HFFc6 (cell line): Measurements from ENCODE around the gene SULT1C4. TPM values are rescaled to one million over a fixed set of nuclear protein-coding genes. Genes with fewer than 3 reads are reported as not detected.
"Not testable (repeated sequence)": the region's sequence is repeated elsewhere in the genome, so short reads cannot be mapped to it uniquely, and the experiment has no call there.

ENCODE experiments used
- DNase-seq: peaks from one replicate; pipeline ENCODE4 v3.0.0-alpha.2; 2018
- H3K27ac Mint-ChIP-seq: 2 replicates; pipeline ENCODE4 v1.8.0; 2020; ENCODE audit warnings: mild to moderate bottlenecking, mixed read lengths
- H3K27me3 Mint-ChIP-seq: 2 replicates; pipeline ENCODE4 v1.8.0; 2021; ENCODE audit warnings: mild to moderate bottlenecking, moderate library complexity, mixed read lengths; ENCODE audit not compliant: insufficient read depth
- H3K36me3 Mint-ChIP-seq: 2 replicates; pipeline ENCODE4 v1.8.0; 2021; ENCODE audit warnings: low read depth, mixed read lengths
- H3K4me1 Mint-ChIP-seq: 2 replicates; pipeline ENCODE4 v1.8.0; 2020; ENCODE audit warnings: low read depth, mixed read lengths
- H3K4me3 Mint-ChIP-seq: 2 replicates; pipeline ENCODE4 v1.8.0; 2020; ENCODE audit warnings: mild to moderate bottlenecking, moderate library complexity, mixed read lengths
- H3K9me3 Mint-ChIP-seq: 2 replicates; pipeline ENCODE4 v1.8.0; 2020; ENCODE audit warnings: mild to moderate bottlenecking, mixed read lengths
- total RNA-seq, 6 experiments: library from RNA; stranded (reverse); fragmentation: NEBNext Ultra II Directional; extraction: Animal tissue kit (Norgen Biotek cat#: 25700); gene quantifications; 2 replicates in 1 of 6; 3 replicates in 5 of 6; pipeline ENCODE4 v1.2.3, GENCODE V29; 2021
- TF ChIP-seq, protein P1 (sequence below): fragments of 200-600 bp; sonication (generic); IDR thresholded peaks from 2 replicates; pipeline ENCODE4 v1.5.0; 2021; ENCODE audit warnings: antibody characterized with exemption, mild to moderate bottlenecking

The SULT1C4 gene
- total RNA-seq, 6 experiments from 2014 or later = not detected

- TF ChIP-seq, protein P1, sequence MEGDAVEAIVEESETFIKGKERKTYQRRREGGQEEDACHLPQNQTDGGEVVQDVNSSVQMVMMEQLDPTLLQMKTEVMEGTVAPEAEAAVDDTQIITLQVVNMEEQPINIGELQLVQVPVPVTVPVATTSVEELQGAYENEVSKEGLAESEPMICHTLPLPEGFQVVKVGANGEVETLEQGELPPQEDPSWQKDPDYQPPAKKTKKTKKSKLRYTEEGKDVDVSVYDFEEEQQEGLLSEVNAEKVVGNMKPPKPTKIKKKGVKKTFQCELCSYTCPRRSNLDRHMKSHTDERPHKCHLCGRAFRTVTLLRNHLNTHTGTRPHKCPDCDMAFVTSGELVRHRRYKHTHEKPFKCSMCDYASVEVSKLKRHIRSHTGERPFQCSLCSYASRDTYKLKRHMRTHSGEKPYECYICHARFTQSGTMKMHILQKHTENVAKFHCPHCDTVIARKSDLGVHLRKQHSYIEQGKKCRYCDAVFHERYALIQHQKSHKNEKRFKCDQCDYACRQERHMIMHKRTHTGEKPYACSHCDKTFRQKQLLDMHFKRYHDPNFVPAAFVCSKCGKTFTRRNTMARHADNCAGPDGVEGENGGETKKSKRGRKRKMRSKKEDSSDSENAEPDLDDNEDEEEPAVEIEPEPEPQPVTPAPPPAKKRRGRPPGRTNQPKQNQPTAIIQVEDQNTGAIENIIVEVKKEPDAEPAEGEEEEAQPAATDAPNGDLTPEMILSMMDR = no peak
- Mint-ChIP-seq H3K4me1 (peaks cover 13% of the 10 kb centered on the region), H3K27ac (no peak overlapping the region), H3K4me3 (no peak overlapping the region), H3K27me3 (peaks cover 5% of the 10 kb centered on the region; the same call in 1 of the 2 replicates), H3K36me3 (no peaks in the 10 kb centered on the region), H3K9me3 (no peaks in the 10 kb centered on the region)
- DNase-seq = no peak
These were observed 45.3 kb downstream of the SULT1C4 start for GRCh38 chr2:108423067-108423466.

DNA sequence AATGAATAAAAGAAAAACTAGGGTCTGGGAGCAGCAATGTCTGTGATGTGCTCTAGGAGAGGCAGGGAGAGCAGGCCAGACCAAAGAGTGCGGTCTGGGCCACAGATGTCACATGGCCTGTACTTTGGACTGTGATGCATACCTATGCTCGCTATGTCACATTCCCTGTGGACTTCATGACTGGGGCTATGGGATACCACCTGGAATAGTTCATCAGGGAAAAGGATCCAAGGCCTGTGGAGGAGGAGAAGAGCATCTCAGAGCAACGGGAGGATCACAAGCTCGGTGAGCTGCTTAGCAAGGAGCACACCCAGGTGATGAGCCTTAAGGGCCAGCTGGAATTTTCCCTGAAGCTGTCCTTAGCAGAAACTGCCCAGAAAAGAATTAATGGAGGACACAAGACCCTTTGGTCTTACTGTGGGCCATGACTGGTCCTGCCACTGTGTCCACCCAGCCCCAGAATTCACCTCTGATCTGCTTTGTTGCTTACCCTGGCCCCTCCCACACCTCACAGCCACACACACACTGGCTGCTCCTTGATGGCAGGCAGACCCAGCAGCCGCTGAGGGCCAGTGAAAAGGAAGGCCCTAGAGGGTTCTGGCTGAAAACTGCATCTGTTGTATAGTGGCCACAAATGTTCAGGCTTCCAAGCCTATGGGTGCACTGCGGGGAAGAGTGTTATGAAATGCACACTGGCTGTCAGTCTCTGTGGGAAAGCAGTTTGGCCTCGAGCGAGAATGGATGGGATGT lies 45.9 kb downstream of the SULT1C4 start:
- no peak for DNase-seq
- Mint-ChIP-seq H3K4me3 (no peak overlapping the region), H3K27ac (no peak overlapping the region), H3K9me3 (no peaks in the 10 kb centered on the region), H3K36me3 (no peaks in the 10 kb centered on the region), H3K4me1 (peaks cover 13% of the 10 kb centered on the region), H3K27me3 (peaks cover 3% of the 10 kb centered on the region; the same call in 1 of the 2 replicates)
- TF ChIP-seq, protein P1 = no peak

GRCh38 chr2:108428286-108429009 lies 50.7 kb downstream of the SULT1C4 start:
- H3K4me1 Mint-ChIP-seq = peaks cover 1% of the 10 kb centered on the region; the same call in 1 of the 2 replicates
- no peaks in the 10 kb centered on the region for H3K36me3 Mint-ChIP-seq
- DNase-seq = no peak

DNA sequence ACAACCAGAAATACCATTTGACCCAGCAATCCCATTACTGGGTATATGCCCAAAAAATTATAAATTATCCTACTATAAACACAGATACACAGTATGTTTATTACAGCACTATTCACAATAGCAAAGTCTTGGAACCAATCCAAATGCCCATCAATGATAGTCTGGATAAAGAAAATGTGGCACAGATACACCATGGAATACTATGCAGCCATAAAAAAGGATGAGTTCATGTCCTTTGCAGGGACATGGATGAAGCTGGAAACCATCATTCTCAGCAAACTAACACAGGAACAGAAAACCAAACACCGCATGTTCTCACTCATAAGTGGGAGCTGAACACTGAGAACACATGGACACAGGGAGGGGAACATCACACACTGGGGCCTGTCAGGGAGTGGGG lies 57.8 kb downstream of the SULT1C4 start:
- H3K9me3 Mint-ChIP-seq = peaks cover 11% of the 10 kb centered on the region; the same call in 1 of the 2 replicates
- H3K4me3 Mint-ChIP-seq, H3K36me3 Mint-ChIP-seq, H3K27ac Mint-ChIP-seq, H3K4me1 Mint-ChIP-seq, DNase-seq, H3K27me3 Mint-ChIP-seq: not testable (repeated sequence)

More at GRCh38 chr2:108428286-108429009, 50.7 kb downstream of the SULT1C4 start:
- TF ChIP-seq, protein P1 = no peak
- Mint-ChIP-seq H3K27ac (no peak overlapping the region), H3K27me3 (peaks cover 9% of the 10 kb centered on the region), H3K9me3 (no peaks in the 10 kb centered on the region), H3K4me3 (no peak overlapping the region)

- no peaks in the 10 kb centered on the region; the same call in 1 of the 2 replicates for H3K36me3 Mint-ChIP-seq
- no peak overlapping the region for H3K27ac Mint-ChIP-seq
- peaks cover 11% of the 10 kb centered on the region; the same call in 1 of the 2 replicates for H3K9me3 Mint-ChIP-seq
- peaks cover 3% of the 10 kb centered on the region; the same call in 1 of the 2 replicates for H3K27me3 Mint-ChIP-seq
- H3K4me3 Mint-ChIP-seq = no peak overlapping the region
- no peak for DNase-seq
- H3K4me1 Mint-ChIP-seq = no peaks in the 10 kb centered on the region
- TF ChIP-seq, protein P1 = no peak
These were observed 59.2 kb downstream of the SULT1C4 start for GRCh38 chr2:108436976-108437375.

Other genes starting within 250 kb of the SULT1C4 start
- gene SULT1C3, start 138.0 kb upstream of the SULT1C4 start, total RNA-seq = not detected
- not detected for gene SULT1C2, start 89.1 kb upstream of the SULT1C4 start, total RNA-seq
- gene GCC2, start 71.3 kb downstream of the SULT1C4 start, total RNA-seq = 10 to 100 TPM; 31.5 to 39.5 (median 32.8) TPM
- gene LIMS1, start 156.5 kb downstream of the SULT1C4 start, total RNA-seq = 10 to 100 TPM; 57.0 to 58.7 (median 57.8) TPM